Measurements from ENCODE around the gene VWA5B1. TPM values are rescaled to one million over a fixed set of nuclear protein-coding genes. Genes with fewer than 3 reads are reported as not detected.

The VWA5B1 gene
- total and polyA plus RNA-seq, 2 experiments from 2014 or later = 0.16 to 1.0 TPM

DNA sequence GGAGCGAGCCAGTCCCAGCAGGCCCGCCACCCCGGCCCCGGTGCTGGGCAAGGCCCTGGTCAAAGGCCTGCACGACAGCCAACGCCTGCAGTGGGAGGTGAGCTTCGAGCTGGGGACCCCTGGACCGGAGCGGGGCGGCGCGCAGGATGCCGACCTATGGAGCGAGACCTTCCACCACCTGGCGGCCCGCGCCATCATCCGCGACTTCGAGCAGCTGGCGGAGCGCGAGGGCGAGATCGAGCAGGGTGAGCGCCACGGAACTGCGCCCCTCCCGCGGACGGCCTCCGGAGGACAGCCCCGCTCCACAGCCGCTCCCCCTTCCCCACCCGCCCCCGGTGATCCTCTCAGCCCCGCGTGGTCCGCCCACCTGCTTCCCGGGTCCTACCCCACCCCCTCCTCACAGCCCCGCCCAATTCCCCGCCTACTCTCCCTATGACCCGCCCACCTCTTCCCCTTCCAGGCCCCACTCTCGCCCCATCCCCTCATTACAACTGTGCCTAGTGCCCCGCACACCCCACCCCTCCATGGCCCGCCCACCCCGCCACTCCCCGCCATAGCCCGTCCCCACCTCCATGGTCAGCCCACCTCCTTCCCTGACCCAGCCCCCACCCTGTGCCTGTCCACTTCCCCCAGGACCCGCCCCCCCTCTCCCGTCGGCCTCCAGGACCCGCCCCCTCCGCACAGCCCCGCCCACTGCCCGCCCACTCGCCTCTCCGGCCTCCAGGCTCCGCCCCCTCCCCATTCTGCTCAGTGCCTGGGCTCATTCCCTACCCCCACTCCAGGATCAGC lies 52.7 kb downstream of the VWA5B1 start:
- peaks cover 21% of the 10 kb centered on the region for H3K4me1 Mint-ChIP-seq
- peak overlapping the region; percentile 76; the same call in 2 of the 3 replicates for H3K4me3 Mint-ChIP-seq
- Histone ChIP-seq H3K9me2 (ENCODE audit: insufficient read depth) (no peaks in the 10 kb centered on the region), H3K27me3 (ENCODE audit: insufficient read depth) (peaks cover 16% of the 10 kb centered on the region), H2AFZ (peak overlapping the region; percentile 96), H3K36me3 (ENCODE audit: insufficient read depth) (no peaks in the 10 kb centered on the region), H3F3A (replicated peaks; ENCODE audit: low read depth) (no peaks in the 10 kb centered on the region), H3K27ac (ENCODE audit: low read depth) (no peak overlapping the region), H3K4me1 (ENCODE audit: insufficient read depth) (peaks cover 9% of the 10 kb centered on the region), H4K20me1 (replicated peaks; ENCODE audit: insufficient read depth) (no peaks in the 10 kb centered on the region), H3K79me2 (replicated peaks; ENCODE audit: insufficient read depth) (no peaks in the 10 kb centered on the region), H3K4me2 (peak overlapping the region; percentile 91), H3K4me3 (peak overlapping the region; percentile 73)
- DNase-seq (ENCODE audit: low spot score) (peak; percentile 91), ATAC-seq (peak; percentile 75)
- H3K36me3 Mint-ChIP-seq (ENCODE audit: low read depth) = no peaks in the 10 kb centered on the region
- peaks cover 3% of the 10 kb centered on the region; the same call in 1 of the 3 replicates for H3K9me3 Mint-ChIP-seq
- TF ChIP-seq, protein P1, sequence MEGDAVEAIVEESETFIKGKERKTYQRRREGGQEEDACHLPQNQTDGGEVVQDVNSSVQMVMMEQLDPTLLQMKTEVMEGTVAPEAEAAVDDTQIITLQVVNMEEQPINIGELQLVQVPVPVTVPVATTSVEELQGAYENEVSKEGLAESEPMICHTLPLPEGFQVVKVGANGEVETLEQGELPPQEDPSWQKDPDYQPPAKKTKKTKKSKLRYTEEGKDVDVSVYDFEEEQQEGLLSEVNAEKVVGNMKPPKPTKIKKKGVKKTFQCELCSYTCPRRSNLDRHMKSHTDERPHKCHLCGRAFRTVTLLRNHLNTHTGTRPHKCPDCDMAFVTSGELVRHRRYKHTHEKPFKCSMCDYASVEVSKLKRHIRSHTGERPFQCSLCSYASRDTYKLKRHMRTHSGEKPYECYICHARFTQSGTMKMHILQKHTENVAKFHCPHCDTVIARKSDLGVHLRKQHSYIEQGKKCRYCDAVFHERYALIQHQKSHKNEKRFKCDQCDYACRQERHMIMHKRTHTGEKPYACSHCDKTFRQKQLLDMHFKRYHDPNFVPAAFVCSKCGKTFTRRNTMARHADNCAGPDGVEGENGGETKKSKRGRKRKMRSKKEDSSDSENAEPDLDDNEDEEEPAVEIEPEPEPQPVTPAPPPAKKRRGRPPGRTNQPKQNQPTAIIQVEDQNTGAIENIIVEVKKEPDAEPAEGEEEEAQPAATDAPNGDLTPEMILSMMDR (conservative IDR thresholded peaks at IDR 0.05; ENCODE audit: low read depth in 2 of 2) = no peak
- TF ChIP-seq CREB1 (CRISPR knock-in tag; IDR thresholded peaks at IDR 0.05; ENCODE audit: low read depth) = no peak
- TF ChIP-seq, protein P2, sequence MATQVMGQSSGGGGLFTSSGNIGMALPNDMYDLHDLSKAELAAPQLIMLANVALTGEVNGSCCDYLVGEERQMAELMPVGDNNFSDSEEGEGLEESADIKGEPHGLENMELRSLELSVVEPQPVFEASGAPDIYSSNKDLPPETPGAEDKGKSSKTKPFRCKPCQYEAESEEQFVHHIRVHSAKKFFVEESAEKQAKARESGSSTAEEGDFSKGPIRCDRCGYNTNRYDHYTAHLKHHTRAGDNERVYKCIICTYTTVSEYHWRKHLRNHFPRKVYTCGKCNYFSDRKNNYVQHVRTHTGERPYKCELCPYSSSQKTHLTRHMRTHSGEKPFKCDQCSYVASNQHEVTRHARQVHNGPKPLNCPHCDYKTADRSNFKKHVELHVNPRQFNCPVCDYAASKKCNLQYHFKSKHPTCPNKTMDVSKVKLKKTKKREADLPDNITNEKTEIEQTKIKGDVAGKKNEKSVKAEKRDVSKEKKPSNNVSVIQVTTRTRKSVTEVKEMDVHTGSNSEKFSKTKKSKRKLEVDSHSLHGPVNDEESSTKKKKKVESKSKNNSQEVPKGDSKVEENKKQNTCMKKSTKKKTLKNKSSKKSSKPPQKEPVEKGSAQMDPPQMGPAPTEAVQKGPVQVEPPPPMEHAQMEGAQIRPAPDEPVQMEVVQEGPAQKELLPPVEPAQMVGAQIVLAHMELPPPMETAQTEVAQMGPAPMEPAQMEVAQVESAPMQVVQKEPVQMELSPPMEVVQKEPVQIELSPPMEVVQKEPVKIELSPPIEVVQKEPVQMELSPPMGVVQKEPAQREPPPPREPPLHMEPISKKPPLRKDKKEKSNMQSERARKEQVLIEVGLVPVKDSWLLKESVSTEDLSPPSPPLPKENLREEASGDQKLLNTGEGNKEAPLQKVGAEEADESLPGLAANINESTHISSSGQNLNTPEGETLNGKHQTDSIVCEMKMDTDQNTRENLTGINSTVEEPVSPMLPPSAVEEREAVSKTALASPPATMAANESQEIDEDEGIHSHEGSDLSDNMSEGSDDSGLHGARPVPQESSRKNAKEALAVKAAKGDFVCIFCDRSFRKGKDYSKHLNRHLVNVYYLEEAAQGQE (IDR thresholded peaks at IDR 0.05; ENCODE audit: unreplicated experiment) = peak; percentile 17
- TF ChIP-seq EZH2phosphoT487 (IDR thresholded peaks at IDR 0.05; ENCODE audit: unreplicated experiment) = no peak
- H3K27ac Mint-ChIP-seq = no peak overlapping the region
- peaks cover 4% of the 10 kb centered on the region for H3K27me3 Mint-ChIP-seq (ENCODE audit: insufficient read depth, low read depth, poor library complexity)

DNA sequence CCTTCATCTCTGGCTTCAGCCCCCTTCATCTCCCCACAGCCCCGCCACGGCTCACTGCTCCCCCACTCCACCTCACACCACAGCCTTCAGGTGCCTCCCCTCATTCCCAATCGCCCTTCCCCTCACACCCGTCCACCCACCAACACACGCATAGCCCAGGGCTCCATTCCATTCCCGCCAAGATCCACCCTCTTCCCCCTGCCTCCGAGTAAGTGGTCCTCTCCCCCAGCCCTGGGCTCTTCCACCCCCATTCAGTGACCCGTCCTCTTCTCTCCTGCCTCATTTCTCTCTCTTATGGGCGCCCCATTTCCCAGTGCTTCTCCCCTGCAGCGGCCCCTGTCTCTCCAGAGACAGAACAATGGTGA lies 53.2 kb downstream of the VWA5B1 start:
- Histone ChIP-seq H3F3A (replicated peaks; ENCODE audit: low read depth) (no peaks in the 10 kb centered on the region), H3K4me2 (peak overlapping the region; percentile 91), H2AFZ (peak overlapping the region; percentile 96), H4K20me1 (replicated peaks; ENCODE audit: insufficient read depth) (no peaks in the 10 kb centered on the region), H3K4me1 (ENCODE audit: insufficient read depth) (peaks cover 9% of the 10 kb centered on the region), H3K79me2 (replicated peaks; ENCODE audit: insufficient read depth) (no peaks in the 10 kb centered on the region), H3K9me2 (ENCODE audit: insufficient read depth) (no peaks in the 10 kb centered on the region), H3K4me3 (peak overlapping the region; percentile 73), H3K36me3 (ENCODE audit: insufficient read depth) (no peaks in the 10 kb centered on the region), H3K27ac (ENCODE audit: low read depth) (no peak overlapping the region), H3K27me3 (ENCODE audit: insufficient read depth) (peaks cover 16% of the 10 kb centered on the region)
- Mint-ChIP-seq H3K9me3 (peaks cover 3% of the 10 kb centered on the region; the same call in 1 of the 3 replicates), H3K4me1 (peaks cover 21% of the 10 kb centered on the region), H3K27me3 (ENCODE audit: insufficient read depth, low read depth, poor library complexity) (peaks cover 9% of the 10 kb centered on the region), H3K4me3 (peak overlapping the region; percentile 76; the same call in 2 of the 3 replicates), H3K36me3 (ENCODE audit: low read depth) (no peaks in the 10 kb centered on the region), H3K27ac (no peak overlapping the region)
- DNase-seq (ENCODE audit: low spot score) = no peak
- peak; percentile 15 for ATAC-seq
- no peak for TF ChIP-seq ZNF331 (CRISPR knock-in tag; IDR thresholded peaks at IDR 0.05; ENCODE audit: low read depth)
- 0 out of 2 replicates have a peak, but pooled peaks have one; percentile 50 for TF ChIP-seq POLR2AphosphoS5 (IDR thresholded peaks at IDR 0.05; ENCODE audit: low read depth)

Measured in GM23338 (cell line).